GM12878 (cell line): Measurements from ENCODE around the gene ATP6AP2. TPM values are rescaled to one million over a fixed set of nuclear protein-coding genes. Genes with fewer than 3 reads are reported as not detected.

Experiments used
- BCL11A ChIP-seq: IDR thresholded peaks from 2 replicates; pipeline ENCODE4 v1.6.1; 2011; ENCODE audit warnings: low read depth, low read length
- BCLAF1 ChIP-seq: fragments of 450-650 bp; IDR thresholded peaks from 2 replicates; pipeline ENCODE4 v1.6.1; 2017; ENCODE audit warnings: antibody characterized with exemption, mild to moderate bottlenecking, moderate library complexity
- CBFB ChIP-seq: IDR thresholded peaks from 2 replicates; pipeline ENCODE4 v1.6.1; 2016; ENCODE audit warnings: antibody characterized with exemption, low read depth
- SIX5 ChIP-seq: IDR thresholded peaks from 2 replicates; pipeline ENCODE4 v1.6.1; 2011; ENCODE audit warnings: mild to moderate bottlenecking, low read depth, low read length, moderate library complexity; ENCODE audit not compliant: severe bottlenecking
- STAT1 ChIP-seq: fragments of 450-650 bp; conservative IDR thresholded peaks from 2 replicates; pipeline ENCODE4 v1.6.1; 2014; ENCODE audit warnings: antibody characterized with exemption, mild to moderate bottlenecking
- YY1 ChIP-seq: IDR thresholded peaks from 2 replicates; pipeline ENCODE4 v1.6.1; 2011; ENCODE audit warnings: low read depth, mild to moderate bottlenecking, low read length
- ZNF207 ChIP-seq: fragments of 450-650 bp; IDR thresholded peaks from 2 replicates; pipeline ENCODE4 v1.6.1; 2014; ENCODE audit warnings: antibody characterized with exemption, mild to moderate bottlenecking, borderline replicate concordance
- ZNF24 ChIP-seq: fragments of 450-650 bp; IDR thresholded peaks from 2 replicates; pipeline ENCODE4 v1.6.1; 2017; ENCODE audit warnings: antibody characterized with exemption, mild to moderate bottlenecking
- polyA plus RNA-seq, 11 experiments: library from polyadenylated mRNA; depleted of rRNA in 4 of 11; unstranded in 6 of 11; stranded (reverse) in 5 of 11; fragments of >200 nt; fragmentation: Nextera tagmentation in 4 of 11; fragmentation: Illumina TruSeq in 1 of 11; extraction: Ambion mirVana in 4 of 11; extraction: Trizol in 1 of 11; gene quantifications; 1 replicate in 1 of 11; 2 replicates in 10 of 11; pipeline versions ENCODE4 v1.2.1 to v1.2.3, GENCODE V29; 2011 to 2016; ENCODE audit warnings: inconsistent platforms in 2 of 11, missing spikeins in 2 of 11, low read depth in 1 of 11
- total RNA-seq, 4 experiments: library from RNA; depleted of rRNA in 3 of 4; stranded (reverse); fragments of >200 nt in 3 of 4; fragmentation: Illumina TruSeq in 1 of 4; extraction: Trizol in 1 of 4; gene quantifications; 2 replicates each; pipeline versions ENCODE4 v1.2.1 to v1.2.3, GENCODE V29; 2013 to 2021
- TF ChIP-seq, protein P1 (sequence below): fragments of 450-650 bp; formaldehyde crosslinking; IDR thresholded peaks from 2 replicates; pipeline ENCODE4 v1.5.0; 2022; ENCODE audit warnings: mild to moderate bottlenecking, missing genetic modification characterization
- TF ChIP-seq, protein P2 (sequence below): fragments of 450-650 bp; formaldehyde crosslinking; IDR thresholded peaks from 2 replicates; pipeline ENCODE4 v1.4.0; 2022; ENCODE audit warnings: mild to moderate bottlenecking, moderate library complexity
- TF ChIP-seq, protein P3 (sequence below): fragments of 450-650 bp; IDR thresholded peaks from 2 replicates; pipeline ENCODE4 v1.6.1; 2017; ENCODE audit warnings: borderline replicate concordance
- TF ChIP-seq, protein P4 (sequence below): fragments of 150-350 bp; IDR thresholded peaks from 2 replicates; pipeline ENCODE4 v1.6.1; 2014; ENCODE audit warnings: mild to moderate bottlenecking, low read depth, low read length

Gene ATP6AP2
- total and polyA plus RNA-seq, 10 of the 15 experiments (the other 5 are each of a cell fraction or from before 2014, with no cell fraction given) = 36.3 to 141 (median 56.0) TPM

GRCh38 chrX:40539214-40540142 lies 41.3 kb upstream of the ATP6AP2 start (continued):
- TF ChIP-seq YY1 (peak; percentile 24; the same call in 1 of the 2 replicates), BCLAF1 (no peak), ZNF207 (no peak), ZNF24 (no peak), STAT1 (no peak), SIX5 (no peak), CBFB (no peak), BCL11A (no peak)
- TF ChIP-seq, protein P1, sequence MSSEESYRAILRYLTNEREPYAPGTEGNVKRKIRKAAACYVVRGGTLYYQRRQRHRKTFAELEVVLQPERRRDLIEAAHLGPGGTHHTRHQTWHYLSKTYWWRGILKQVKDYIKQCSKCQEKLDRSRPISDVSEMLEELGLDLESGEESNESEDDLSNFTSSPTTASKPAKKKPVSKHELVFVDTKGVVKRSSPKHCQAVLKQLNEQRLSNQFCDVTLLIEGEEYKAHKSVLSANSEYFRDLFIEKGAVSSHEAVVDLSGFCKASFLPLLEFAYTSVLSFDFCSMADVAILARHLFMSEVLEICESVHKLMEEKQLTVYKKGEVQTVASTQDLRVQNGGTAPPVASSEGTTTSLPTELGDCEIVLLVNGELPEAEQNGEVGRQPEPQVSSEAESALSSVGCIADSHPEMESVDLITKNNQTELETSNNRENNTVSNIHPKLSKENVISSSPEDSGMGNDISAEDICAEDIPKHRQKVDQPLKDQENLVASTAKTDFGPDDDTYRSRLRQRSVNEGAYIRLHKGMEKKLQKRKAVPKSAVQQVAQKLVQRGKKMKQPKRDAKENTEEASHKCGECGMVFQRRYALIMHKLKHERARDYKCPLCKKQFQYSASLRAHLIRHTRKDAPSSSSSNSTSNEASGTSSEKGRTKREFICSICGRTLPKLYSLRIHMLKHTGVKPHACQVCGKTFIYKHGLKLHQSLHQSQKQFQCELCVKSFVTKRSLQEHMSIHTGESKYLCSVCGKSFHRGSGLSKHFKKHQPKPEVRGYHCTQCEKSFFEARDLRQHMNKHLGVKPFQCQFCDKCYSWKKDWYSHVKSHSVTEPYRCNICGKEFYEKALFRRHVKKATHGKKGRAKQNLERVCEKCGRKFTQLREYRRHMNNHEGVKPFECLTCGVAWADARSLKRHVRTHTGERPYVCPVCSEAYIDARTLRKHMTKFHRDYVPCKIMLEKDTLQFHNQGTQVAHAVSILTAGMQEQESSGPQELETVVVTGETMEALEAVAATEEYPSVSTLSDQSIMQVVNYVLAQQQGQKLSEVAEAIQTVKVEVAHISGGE (CRISPR knock-in tag) = no peak
- TF ChIP-seq, protein P2, sequence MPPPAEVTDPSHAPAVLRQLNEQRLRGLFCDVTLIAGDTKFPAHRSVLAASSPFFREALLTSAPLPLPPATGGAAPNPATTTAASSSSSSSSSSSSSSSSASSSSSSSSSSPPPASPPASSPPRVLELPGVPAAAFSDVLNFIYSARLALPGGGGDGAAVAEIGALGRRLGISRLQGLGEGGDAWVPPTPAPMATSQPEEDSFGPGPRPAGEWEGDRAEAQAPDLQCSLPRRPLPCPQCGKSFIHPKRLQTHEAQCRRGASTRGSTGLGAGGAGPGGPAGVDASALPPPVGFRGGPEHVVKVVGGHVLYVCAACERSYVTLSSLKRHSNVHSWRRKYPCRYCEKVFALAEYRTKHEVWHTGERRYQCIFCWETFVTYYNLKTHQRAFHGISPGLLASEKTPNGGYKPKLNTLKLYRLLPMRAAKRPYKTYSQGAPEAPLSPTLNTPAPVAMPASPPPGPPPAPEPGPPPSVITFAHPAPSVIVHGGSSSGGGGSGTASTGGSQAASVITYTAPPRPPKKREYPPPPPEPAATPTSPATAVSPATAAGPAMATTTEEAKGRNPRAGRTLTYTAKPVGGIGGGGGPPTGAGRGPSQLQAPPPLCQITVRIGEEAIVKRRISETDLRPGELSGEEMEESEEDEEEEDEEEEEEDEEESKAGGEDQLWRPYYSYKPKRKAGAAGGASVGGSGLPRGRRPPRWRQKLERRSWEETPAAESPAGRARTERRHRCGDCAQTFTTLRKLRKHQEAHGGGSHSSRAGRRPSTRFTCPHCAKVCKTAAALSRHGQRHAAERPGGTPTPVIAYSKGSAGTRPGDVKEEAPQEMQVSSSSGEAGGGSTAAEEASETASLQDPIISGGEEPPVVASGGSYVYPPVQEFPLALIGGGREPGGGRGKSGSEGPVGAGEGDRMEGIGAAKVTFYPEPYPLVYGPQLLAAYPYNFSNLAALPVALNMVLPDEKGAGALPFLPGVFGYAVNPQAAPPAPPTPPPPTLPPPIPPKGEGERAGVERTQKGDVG (CRISPR knock-in tag) = no peak
- TF ChIP-seq, protein P3, sequence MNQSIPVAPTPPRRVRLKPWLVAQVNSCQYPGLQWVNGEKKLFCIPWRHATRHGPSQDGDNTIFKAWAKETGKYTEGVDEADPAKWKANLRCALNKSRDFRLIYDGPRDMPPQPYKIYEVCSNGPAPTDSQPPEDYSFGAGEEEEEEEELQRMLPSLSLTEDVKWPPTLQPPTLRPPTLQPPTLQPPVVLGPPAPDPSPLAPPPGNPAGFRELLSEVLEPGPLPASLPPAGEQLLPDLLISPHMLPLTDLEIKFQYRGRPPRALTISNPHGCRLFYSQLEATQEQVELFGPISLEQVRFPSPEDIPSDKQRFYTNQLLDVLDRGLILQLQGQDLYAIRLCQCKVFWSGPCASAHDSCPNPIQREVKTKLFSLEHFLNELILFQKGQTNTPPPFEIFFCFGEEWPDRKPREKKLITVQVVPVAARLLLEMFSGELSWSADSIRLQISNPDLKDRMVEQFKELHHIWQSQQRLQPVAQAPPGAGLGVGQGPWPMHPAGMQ = no peak
- TF ChIP-seq, protein P4, sequence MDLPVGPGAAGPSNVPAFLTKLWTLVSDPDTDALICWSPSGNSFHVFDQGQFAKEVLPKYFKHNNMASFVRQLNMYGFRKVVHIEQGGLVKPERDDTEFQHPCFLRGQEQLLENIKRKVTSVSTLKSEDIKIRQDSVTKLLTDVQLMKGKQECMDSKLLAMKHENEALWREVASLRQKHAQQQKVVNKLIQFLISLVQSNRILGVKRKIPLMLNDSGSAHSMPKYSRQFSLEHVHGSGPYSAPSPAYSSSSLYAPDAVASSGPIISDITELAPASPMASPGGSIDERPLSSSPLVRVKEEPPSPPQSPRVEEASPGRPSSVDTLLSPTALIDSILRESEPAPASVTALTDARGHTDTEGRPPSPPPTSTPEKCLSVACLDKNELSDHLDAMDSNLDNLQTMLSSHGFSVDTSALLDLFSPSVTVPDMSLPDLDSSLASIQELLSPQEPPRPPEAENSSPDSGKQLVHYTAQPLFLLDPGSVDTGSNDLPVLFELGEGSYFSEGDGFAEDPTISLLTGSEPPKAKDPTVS = no peak
